PC-3 (cell line): ENCODE measurements around the gene TTLL4. TPM values are rescaled to one million over a fixed set of nuclear protein-coding genes. Genes with fewer than 3 reads are reported as not detected.

Experiments
- ATAC-seq: fragments of 200-7000 bp; cut with Tn5 transposase; 2 replicates; pipeline ENCODE4 v1.9.1; 2020; ENCODE audit warnings: mild to moderate bottlenecking, moderate library complexity
- BruUV-seq: library from RNA; stranded (reverse); fragments of 400-500 nt; replicated peaks from 2 replicates; lab custom pipeline; 2021; lab: Mats Ljungman, UMichigan
- CTCF ChIA-PET: fragments of 300-600 bp; sonication (Branson Sonifier 250); formaldehyde crosslinking; loops from one replicate; lab custom pipeline; 2022; ENCODE audit warnings: antibody characterized with exemption; lab: Charles Lee
- POLR2A ChIA-PET: fragments of 300-600 bp; sonication (Branson Sonifier 250); formaldehyde crosslinking; loops from one replicate; lab custom pipeline; 2022; ENCODE audit warnings: antibody characterized with exemption; ENCODE audit not compliant: unreplicated experiment; lab: Charles Lee
- DNase-seq: peaks from one replicate; pipeline ENCODE4 v3.0.0-alpha.2; 2015
- H2AFZ ChIP-seq: fragments of 300-600 bp; sonication (generic); 2 replicates; pipeline ENCODE4 v1.6.0; 2016; ENCODE audit warnings: antibody characterized with exemption, low read length
- H3F3A ChIP-seq: fragments of 300-600 bp; sonication (generic); one replicate; pipeline ENCODE4 v1.6.0; 2017; ENCODE audit warnings: antibody characterized with exemption, low read length, control low read depth, mild to moderate bottlenecking; ENCODE audit not compliant: unreplicated experiment
- H3K27ac ChIP-seq: fragments of 300-600 bp; sonication (generic); 2 replicates; pipeline ENCODE4 v1.5.1; 2016; ENCODE audit warnings: mild to moderate bottlenecking, low read length
- H3K27me3 ChIP-seq: fragments of 300-600 bp; sonication (generic); 2 replicates; pipeline ENCODE4 v1.6.1; 2016; ENCODE audit warnings: low read length, mixed read lengths
- H3K36me3 ChIP-seq: fragments of 300-600 bp; sonication (generic); 2 replicates; pipeline ENCODE4 v1.6.1; 2016; ENCODE audit warnings: low read depth, mixed run types, low read length, mixed read lengths
- H3K4me1 ChIP-seq: fragments of 300-600 bp; sonication (generic); 2 replicates; pipeline ENCODE4 v1.5.1; 2016; ENCODE audit warnings: low read length; ENCODE audit not compliant: insufficient read depth
- H3K4me2 ChIP-seq: fragments of 300-600 bp; sonication (generic); 2 replicates; pipeline ENCODE4 v1.6.0; 2016; ENCODE audit warnings: low read length
- H3K4me3 ChIP-seq: fragments of 300-600 bp; sonication (generic); 2 replicates; pipeline ENCODE4 v1.5.1; 2016; ENCODE audit warnings: mild to moderate bottlenecking, low read length, mixed read lengths
- H3K79me2 ChIP-seq: fragments of 300-600 bp; sonication (generic); 2 replicates; pipeline ENCODE4 v1.6.1; 2017; ENCODE audit warnings: low read length, mixed read lengths
- H3K9ac ChIP-seq: fragments of 300-600 bp; sonication (generic); 2 replicates; pipeline ENCODE4 v1.6.0; 2016; ENCODE audit warnings: mild to moderate bottlenecking, low read length
- H3K9me2 ChIP-seq: fragments of 300-600 bp; sonication (generic); replicated peaks from 2 replicates; pipeline ENCODE4 v1.6.1; 2016; ENCODE audit warnings: mixed run types, low read length, mixed read lengths
- H3K9me3 ChIP-seq: fragments of 300-600 bp; sonication (generic); 2 replicates; pipeline ENCODE4 v1.6.1; 2016; ENCODE audit warnings: low read length, mixed read lengths
- H4K20me1 ChIP-seq: fragments of 300-600 bp; sonication (generic); 2 replicates; pipeline ENCODE4 v1.6.1; 2016; ENCODE audit warnings: low read length, mixed read lengths
- EZH2 ChIP-seq: fragments of 300-600 bp; sonication (generic); IDR thresholded peaks from one replicate; pipeline ENCODE4 v1.6.1; 2017; ENCODE audit warnings: antibody characterized with exemption, mild to moderate bottlenecking, low read length; ENCODE audit not compliant: unreplicated experiment
- EZH2phosphoT487 ChIP-seq: fragments of 300-600 bp; sonication (generic); IDR thresholded peaks from 2 replicates; pipeline ENCODE4 v1.6.1; 2018; ENCODE audit warnings: mild to moderate bottlenecking, antibody characterized with exemption, low read length, borderline replicate concordance
- intact Hi-C: fragments of 100-400 bp; cut with micrococcal nuclease; formaldehyde crosslinking; loops from 2 replicates; pipeline ENCODE4 v1.9.0; 2023
- total RNA-seq: library from RNA; depleted of rRNA; stranded (reverse); fragments of >200 nt; gene quantifications from 2 replicates; pipeline ENCODE4 v1.2.3, GENCODE V29; 2014
- TF ChIP-seq, protein P1 (sequence below): fragments of 300-600 bp; sonication (generic); conservative IDR thresholded peaks from 2 replicates; pipeline ENCODE4 v1.5.1; 2017; ENCODE audit warnings: antibody characterized with exemption, low read depth, mild to moderate bottlenecking, low read length

The TTLL4 gene
- total RNA-seq, 1 experiment from 2014 or later, result 21.0 TPM

DNA sequence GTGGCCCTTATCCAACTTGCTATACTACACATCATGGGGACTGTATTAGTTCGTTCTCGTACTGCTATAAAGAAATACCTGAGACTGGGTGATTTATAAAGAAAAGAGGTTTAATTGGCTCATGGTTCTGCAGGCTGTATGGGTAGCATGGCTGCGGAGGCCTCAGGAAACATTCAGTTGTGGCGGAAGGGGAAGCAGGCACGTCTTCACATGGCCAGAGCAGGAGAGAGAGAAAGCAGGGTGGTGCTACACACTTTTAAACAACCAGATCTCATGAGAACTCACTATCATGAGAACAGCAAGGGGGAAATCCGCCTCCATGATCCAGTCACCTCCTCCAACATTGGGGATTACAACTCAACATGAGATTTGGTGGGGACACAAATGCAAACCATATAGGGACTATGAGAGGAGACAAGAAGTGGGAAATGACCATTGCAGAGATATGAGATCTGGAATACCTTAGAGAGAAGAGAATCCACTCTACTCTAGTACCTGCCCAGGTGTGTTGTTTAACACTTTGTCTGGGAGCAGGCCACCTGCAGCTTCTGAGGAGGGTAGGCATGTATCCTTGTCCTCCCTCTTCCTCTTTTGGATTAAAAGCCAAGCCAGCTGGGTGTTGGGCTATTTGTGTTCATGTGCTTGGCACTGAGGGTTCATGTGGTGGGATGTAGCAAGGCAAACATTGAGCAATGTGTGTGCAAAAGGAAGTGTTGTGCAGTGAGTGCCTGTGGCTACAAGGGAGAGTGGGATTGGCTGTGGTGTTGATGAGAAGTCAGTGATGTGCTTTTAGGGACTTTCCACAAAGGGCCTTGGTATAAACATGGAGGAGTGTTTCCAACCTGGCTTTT is 22.8 kb downstream of the TTLL4 start:
- ChIA-PET CTCF (no interaction called here), POLR2A (no interaction called here)
- no peaks in the 10 kb centered on the region for H3K9me3 ChIP-seq
- no peak for ATAC-seq
- H3K27me3 ChIP-seq, result no peaks in the 10 kb centered on the region
- H3K4me3 ChIP-seq, result no peak overlapping the region
- 0 out of 2 replicates have a peak overlapping the region, but pooled peaks have one; percentile 8 for H3K4me2 ChIP-seq
- H2AFZ ChIP-seq, result no peak overlapping the region
- peaks cover 38% of the 10 kb centered on the region for H3K4me1 ChIP-seq
- no TSS peak for BruUV-seq
- peaks cover 4% of the 10 kb centered on the region for H3F3A ChIP-seq
- H3K27ac ChIP-seq, result peak overlapping the region; percentile 32
- H3K36me3 ChIP-seq, result peaks cover 16% of the 10 kb centered on the region; the same call in 1 of the 2 replicates
- H3K9ac ChIP-seq, result no peak overlapping the region
- H3K79me2 ChIP-seq, result peaks cover 48% of the 10 kb centered on the region
- DNase-seq, result peak; percentile 49
- intact Hi-C loops, result no loop called here
- no peaks in the 10 kb centered on the region for H4K20me1 ChIP-seq
- no peaks in the 10 kb centered on the region for H3K9me2 ChIP-seq
- no peak for TF ChIP-seq EZH2phosphoT487
- TF ChIP-seq, protein P1, sequence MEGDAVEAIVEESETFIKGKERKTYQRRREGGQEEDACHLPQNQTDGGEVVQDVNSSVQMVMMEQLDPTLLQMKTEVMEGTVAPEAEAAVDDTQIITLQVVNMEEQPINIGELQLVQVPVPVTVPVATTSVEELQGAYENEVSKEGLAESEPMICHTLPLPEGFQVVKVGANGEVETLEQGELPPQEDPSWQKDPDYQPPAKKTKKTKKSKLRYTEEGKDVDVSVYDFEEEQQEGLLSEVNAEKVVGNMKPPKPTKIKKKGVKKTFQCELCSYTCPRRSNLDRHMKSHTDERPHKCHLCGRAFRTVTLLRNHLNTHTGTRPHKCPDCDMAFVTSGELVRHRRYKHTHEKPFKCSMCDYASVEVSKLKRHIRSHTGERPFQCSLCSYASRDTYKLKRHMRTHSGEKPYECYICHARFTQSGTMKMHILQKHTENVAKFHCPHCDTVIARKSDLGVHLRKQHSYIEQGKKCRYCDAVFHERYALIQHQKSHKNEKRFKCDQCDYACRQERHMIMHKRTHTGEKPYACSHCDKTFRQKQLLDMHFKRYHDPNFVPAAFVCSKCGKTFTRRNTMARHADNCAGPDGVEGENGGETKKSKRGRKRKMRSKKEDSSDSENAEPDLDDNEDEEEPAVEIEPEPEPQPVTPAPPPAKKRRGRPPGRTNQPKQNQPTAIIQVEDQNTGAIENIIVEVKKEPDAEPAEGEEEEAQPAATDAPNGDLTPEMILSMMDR, result no peak
- TF ChIP-seq EZH2, result no peak

DNA sequence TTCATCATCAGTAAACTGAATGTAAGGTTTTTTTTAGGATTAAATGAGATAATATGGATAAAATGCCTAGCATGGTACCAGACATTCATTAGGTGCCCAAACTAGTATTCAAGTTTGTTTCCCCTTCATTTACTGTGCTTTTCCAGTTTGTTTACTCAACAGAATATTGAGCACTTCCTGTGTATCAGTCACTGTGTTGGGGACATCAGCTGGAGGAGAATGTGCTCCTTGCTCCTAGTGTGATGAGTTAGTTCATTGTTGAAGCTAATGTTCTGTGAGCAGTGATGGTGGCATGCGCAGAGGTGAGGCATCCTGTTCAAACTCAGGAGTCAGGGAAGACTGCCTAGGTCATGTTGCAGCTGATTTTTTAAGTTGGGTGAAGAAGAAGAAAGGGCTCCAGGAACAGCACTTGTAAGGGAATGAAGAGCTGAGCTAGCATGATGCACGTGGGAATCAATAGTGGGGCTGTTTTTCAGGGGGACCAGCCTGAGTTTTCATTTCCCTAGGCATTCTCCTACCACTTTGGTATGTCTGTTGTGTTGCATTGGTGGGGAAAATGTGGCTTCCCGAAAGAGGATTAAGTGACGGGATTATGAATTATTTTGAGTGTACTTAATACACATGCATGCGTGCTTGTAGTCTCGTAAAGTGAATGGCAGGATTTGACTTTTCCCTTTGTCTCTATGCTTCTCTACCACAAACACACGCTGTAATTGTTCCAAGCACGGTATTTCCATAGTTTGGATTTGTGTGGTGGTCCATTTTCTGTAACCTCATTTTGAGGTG is 23.7 kb downstream of the TTLL4 start:
- Histone ChIP-seq H3K9ac (no peak overlapping the region), H2AFZ (no peak overlapping the region), H3K9me2 (no peaks in the 10 kb centered on the region), H3K4me3 (no peak overlapping the region), H3K9me3 (no peaks in the 10 kb centered on the region), H3K27ac (peak overlapping the region; percentile 28), H3K4me1 (peaks cover 38% of the 10 kb centered on the region), H3F3A (peaks cover 4% of the 10 kb centered on the region), H3K4me2 (0 out of 2 replicates have a peak overlapping the region, but pooled peaks have one; percentile 8), H3K27me3 (no peaks in the 10 kb centered on the region), H3K36me3 (peaks cover 20% of the 10 kb centered on the region; the same call in 1 of the 2 replicates), H4K20me1 (no peaks in the 10 kb centered on the region), H3K79me2 (peaks cover 42% of the 10 kb centered on the region)
- TF ChIP-seq EZH2 (no peak), EZH2phosphoT487 (no peak)
- TF ChIP-seq, protein P1, result no peak
- ChIA-PET CTCF (no interaction called here), POLR2A (no interaction called here)
- DNase-seq (peak; percentile 22), ATAC-seq (no peak)
- intact Hi-C loops, result no loop called here
- no TSS peak for BruUV-seq
